ENCODE measurements around the gene PCDHGA6.

Gene PCDHGA6

GRCh38 chr5:141419074-141419880, 45.6 kb downstream of the PCDHGA6 start:
- DNase-seq (ENCODE audit: low read depth in 2 of 2), result no peak

GRCh38 chr5:141420855-141421488, 47.3 kb downstream of the PCDHGA6 start, which contains the start of gene PCDHGA11:
TSS of gene PCDHGA11 (plus strand) at chr5:141421051. CDS start at chr5:141421228, 177 bp downstream.
- peak in 1 of 2 experiments; percentile 41 for DNase-seq (ENCODE audit: low read depth in 2 of 2)

- DNase-seq (ENCODE audit: low read depth in 2 of 2), result no peak
Measured at GRCh38 chr5:141421489-141421855, 47.8 kb downstream of the PCDHGA6 start.

GRCh38 chr5:141422742-141423291, 49.1 kb downstream of the PCDHGA6 start:
- DNase-seq (ENCODE audit: low read depth in 2 of 2), result no peak

GRCh38 chr5:141427783-141428426, 54.2 kb downstream of the PCDHGA6 start:
- DNase-seq (ENCODE audit: low read depth in 2 of 2), result no peak
